H9 (cell line): ENCODE results near the gene PJA2. TPM values are rescaled to one million over a fixed set of nuclear protein-coding genes. Genes with fewer than 3 reads are reported as not detected.

Experiments used
- DNase-seq: peaks from one replicate; pipeline ENCODE4 v3.0.0-alpha.2; 2017
- H2AFZ ChIP-seq: one replicate; pipeline ENCODE4 v1.6.1; 2013; ENCODE audit warnings: mild to moderate bottlenecking, low read length, control low read depth, moderate library complexity
- H2AK5ac ChIP-seq: 2 replicates; pipeline ENCODE4 v1.6.1; 2013; ENCODE audit warnings: low read length, control low read depth, mixed read lengths; ENCODE audit not compliant: insufficient read length
- H2BK120ac ChIP-seq: one replicate; pipeline ENCODE4 v1.6.1; 2013; ENCODE audit warnings: low read depth, mild to moderate bottlenecking, low read length, control low read depth, inconsistent platforms; ENCODE audit not compliant: poor library complexity, severe bottlenecking
- H2BK12ac ChIP-seq: 2 replicates; pipeline ENCODE4 v1.6.1; 2013; ENCODE audit warnings: low read length, control low read depth, mixed read lengths, low read depth; ENCODE audit not compliant: insufficient read length
- H2BK15ac ChIP-seq: 2 replicates; pipeline ENCODE4 v1.6.1; 2013; ENCODE audit warnings: low read depth, low read length, control low read depth
- H2BK20ac ChIP-seq: one replicate; pipeline ENCODE4 v1.6.1; 2013; ENCODE audit warnings: low read depth, mild to moderate bottlenecking, low read length, control low read depth, inconsistent platforms; ENCODE audit not compliant: poor library complexity, severe bottlenecking
- H2BK5ac ChIP-seq: 2 replicates; pipeline ENCODE4 v1.6.1; 2013; ENCODE audit warnings: low read length, control low read depth, mixed read lengths; ENCODE audit not compliant: insufficient read length
- H3K14ac ChIP-seq: 2 replicates; pipeline ENCODE4 v1.6.1; 2013; ENCODE audit warnings: low read length, control low read depth; ENCODE audit not compliant: insufficient read depth
- H3K18ac ChIP-seq: 2 replicates; pipeline ENCODE4 v1.6.1; 2013; ENCODE audit warnings: low read depth, mild to moderate bottlenecking, mixed read lengths, low read length, control low read depth; ENCODE audit not compliant: insufficient read length
- H3K23ac ChIP-seq: 2 replicates; pipeline ENCODE4 v1.6.1; 2013; ENCODE audit warnings: low read length, control low read depth, mixed read lengths, low read depth; ENCODE audit not compliant: insufficient read length
- H3K23me2 ChIP-seq: 2 replicates; pipeline ENCODE4 v1.6.1; 2013; ENCODE audit warnings: low read depth, mild to moderate bottlenecking, mixed read lengths, low read length, control low read depth; ENCODE audit not compliant: insufficient read length, poor library complexity, severe bottlenecking
- H3K27ac ChIP-seq: 2 replicates; pipeline ENCODE4 v1.5.1; 2013; ENCODE audit warnings: low read length, control low read depth, mixed read lengths, low read depth; ENCODE audit not compliant: insufficient read length
- H3K27me3 ChIP-seq: 2 replicates; pipeline ENCODE4 v1.6.1; 2013; ENCODE audit warnings: low read length, control low read depth, inconsistent platforms; ENCODE audit not compliant: insufficient read depth
- H3K4ac ChIP-seq: 2 replicates; pipeline ENCODE4 v1.6.1; 2013; ENCODE audit warnings: low read depth, mild to moderate bottlenecking, control low read depth, inconsistent platforms, low read length, moderate library complexity
- H3K4me1 ChIP-seq: 2 replicates; pipeline ENCODE4 v1.6.1; 2013; ENCODE audit warnings: low read length, control low read depth, inconsistent platforms; ENCODE audit not compliant: insufficient read depth
- H3K4me2 ChIP-seq: 2 replicates; pipeline ENCODE4 v1.6.1; 2013; ENCODE audit warnings: low read length, control low read depth, mixed read lengths; ENCODE audit not compliant: insufficient read length, insufficient read depth
- H3K56ac ChIP-seq: 2 replicates; pipeline ENCODE4 v1.6.1; 2013; ENCODE audit warnings: low read depth, mild to moderate bottlenecking, mixed read lengths, low read length, control low read depth; ENCODE audit not compliant: insufficient read length
- H3K79me1 ChIP-seq: 2 replicates; pipeline ENCODE4 v1.6.1; 2013; ENCODE audit warnings: low read depth, mild to moderate bottlenecking, moderate library complexity, low read length, control low read depth, inconsistent platforms; ENCODE audit not compliant: insufficient read depth, poor library complexity, severe bottlenecking
- H3K79me2 ChIP-seq: 2 replicates; pipeline ENCODE4 v1.6.1; 2013; ENCODE audit warnings: low read length, control low read depth, inconsistent platforms; ENCODE audit not compliant: insufficient read depth
- H3K9ac ChIP-seq: 2 replicates; pipeline ENCODE4 v1.6.1; 2013; ENCODE audit warnings: low read length, control low read depth, mixed read lengths; ENCODE audit not compliant: insufficient read length; ENCODE audit errors: extremely low read depth
- H3K9me3 ChIP-seq: one replicate; pipeline ENCODE4 v1.6.1; 2013; ENCODE audit warnings: low read depth, low read length, inconsistent platforms; ENCODE audit not compliant: control insufficient read depth
- H3T11ph ChIP-seq: one replicate; pipeline ENCODE4 v1.6.1; 2013; ENCODE audit warnings: mild to moderate bottlenecking, low read length, control low read depth, inconsistent platforms
- H4K20me1 ChIP-seq: one replicate; pipeline ENCODE4 v1.6.1; 2013; ENCODE audit not compliant: control insufficient read depth, insufficient read length, insufficient read depth
- H4K5ac ChIP-seq: 2 replicates; pipeline ENCODE4 v1.6.1; 2013; ENCODE audit warnings: low read depth, mild to moderate bottlenecking, mixed read lengths, low read length, control low read depth; ENCODE audit not compliant: insufficient read length
- H4K8ac ChIP-seq: replicated peaks from 2 replicates; pipeline ENCODE4 v1.6.1; 2013; ENCODE audit warnings: low read length, control low read depth, mixed read lengths, low read depth; ENCODE audit not compliant: insufficient read length
- H4K91ac ChIP-seq: 2 replicates; pipeline ENCODE4 v1.6.1; 2013; ENCODE audit warnings: low read depth, mild to moderate bottlenecking, moderate library complexity, mixed read lengths, low read length, control low read depth; ENCODE audit not compliant: insufficient read length
- H3K27ac Mint-ChIP-seq, 3 experiments: 2 replicates in 2 of 3; 3 replicates in 1 of 3; pipeline ENCODE4 v1.8.0; 2020 to 2021; ENCODE audit warnings: mixed read lengths in 3 of 3, mild to moderate bottlenecking in 1 of 3, moderate library complexity in 1 of 3
- H3K27me3 Mint-ChIP-seq: 2 replicates; pipeline ENCODE4 v1.8.0; 2021; ENCODE audit warnings: low read depth, mild to moderate bottlenecking, moderate library complexity, mixed read lengths
- H3K36me3 Mint-ChIP-seq, 3 experiments: 2 replicates in 2 of 3; 3 replicates in 1 of 3; pipeline ENCODE4 v1.8.0; 2020 to 2021; ENCODE audit warnings: low read depth in 3 of 3, mixed read lengths in 3 of 3; ENCODE audit not compliant: insufficient read depth in 1 of 3
- H3K4me1 Mint-ChIP-seq, 2 experiments: 2 replicates each; pipeline ENCODE4 v1.8.0; 2020; ENCODE audit warnings: mixed read lengths in 2 of 2
- H3K4me3 Mint-ChIP-seq, 2 experiments: 2 replicates in 1 of 2; 3 replicates in 1 of 2; pipeline ENCODE4 v1.8.0; 2020 to 2021; ENCODE audit warnings: mild to moderate bottlenecking in 2 of 2, mixed read lengths in 2 of 2, moderate library complexity in 1 of 2
- H3K9me3 Mint-ChIP-seq, 2 experiments: 2 replicates in 1 of 2; 3 replicates in 1 of 2; pipeline ENCODE4 v1.8.0; 2020; ENCODE audit warnings: mild to moderate bottlenecking in 2 of 2, mixed read lengths in 2 of 2, moderate library complexity in 1 of 2
- CTCF ChIP-seq: fragments of 200-600 bp; sonication (generic); conservative IDR thresholded peaks from 3 replicates; pipeline ENCODE4 v1.8.0; 2021; ENCODE audit warnings: antibody characterized with exemption, mild to moderate bottlenecking
- total RNA-seq: library from RNA; stranded (reverse); gene quantifications from 2 replicates; pipeline ENCODE4 v1.2.1, GENCODE V29; 2021

Gene PJA2
- total RNA-seq, 1 experiment from 2014 or later = 41.5 TPM

- Histone ChIP-seq H3T11ph (no peak overlapping the region), H4K5ac (no peak overlapping the region), H4K20me1 (no peaks in the 10 kb centered on the region), H2BK12ac (no peak overlapping the region), H2AFZ (no peak overlapping the region), H3K4me2 (no peak overlapping the region), H3K4ac (no peak overlapping the region), H3K18ac (no peak overlapping the region), H4K91ac (no peak overlapping the region), H2BK120ac (no peak overlapping the region), H3K9me3 (no peaks in the 10 kb centered on the region), H2BK5ac (no peak overlapping the region), H3K79me2 (no peaks in the 10 kb centered on the region), H3K4me1 (no peaks in the 10 kb centered on the region), H4K8ac (no peak overlapping the region), H3K14ac (no peak overlapping the region), H3K23me2 (no peaks in the 10 kb centered on the region), H3K9ac (no peak overlapping the region), H2BK15ac (no peak overlapping the region), H3K27ac (no peak overlapping the region), H3K79me1 (no peaks in the 10 kb centered on the region), H2AK5ac (no peak overlapping the region), H3K23ac (no peak overlapping the region), H3K27me3 (no peaks in the 10 kb centered on the region), H2BK20ac (no peak overlapping the region), H3K56ac (no peak overlapping the region)
- H3K9me3 Mint-ChIP-seq = peaks cover under 1 to 1% of the 10 kb centered on the region in 2 experiments
- H3K4me3 Mint-ChIP-seq = no peak overlapping the region
- no peak for DNase-seq
- no peak overlapping the region for H3K27ac Mint-ChIP-seq
- peaks cover under 1 to 13% (median 2%) of the 10 kb centered on the region in 3 experiments for H3K36me3 Mint-ChIP-seq
- TF ChIP-seq CTCF = no peak
- H3K4me1 Mint-ChIP-seq = peaks cover 8 to 11% of the 10 kb centered on the region in 2 experiments
- no peaks in the 10 kb centered on the region for H3K27me3 Mint-ChIP-seq
Observed at GRCh38 chr5:109335114-109335513, 74.7 kb downstream of the PJA2 start.
